A673 (cell line): Measurements from ENCODE around the gene DHRS3. TPM values are rescaled to one million over a fixed set of nuclear protein-coding genes. Genes with fewer than 3 reads are reported as not detected.

Experiments
- BruUV-seq: library from RNA; stranded (reverse); fragments of 400-500 nt; replicated peaks from 2 replicates; lab custom pipeline; 2021; lab: Mats Ljungman, UMichigan
- CTCF ChIA-PET: fragments of 300-600 bp; sonication (Branson Sonifier 250); formaldehyde crosslinking; loops from one replicate; lab custom pipeline; 2022; ENCODE audit warnings: antibody characterized with exemption; lab: Charles Lee
- POLR2A ChIA-PET: fragments of 300-600 bp; sonication (Branson Sonifier 250); formaldehyde crosslinking; loops from one replicate; lab custom pipeline; 2022; ENCODE audit warnings: antibody characterized with exemption; ENCODE audit not compliant: low non-redundant PET; lab: Charles Lee
- DNase-seq: peaks from one replicate; pipeline ENCODE4 v3.0.0-alpha.2; 2015; ENCODE audit warnings: low spot score
- H3K27ac ChIP-seq: fragments of 200-600 bp; sonication (generic); 2 replicates; pipeline ENCODE4 v1.5.1; 2016; ENCODE audit warnings: mixed run types, low read depth, mild to moderate bottlenecking, mixed read lengths, antibody characterized with exemption, low read length; ENCODE audit not compliant: poor library complexity, severe bottlenecking
- H3K27me3 ChIP-seq: fragments of 200-600 bp; sonication (generic); replicated peaks from 2 replicates; pipeline ENCODE4 v1.6.1; 2017; ENCODE audit warnings: mixed run types, low read depth, mild to moderate bottlenecking, mixed read lengths, antibody characterized with exemption, low read length; ENCODE audit not compliant: insufficient read depth, poor library complexity
- H3K36me3 ChIP-seq: fragments of 200-600 bp; sonication (generic); 2 replicates; pipeline ENCODE4 v1.6.1; 2016; ENCODE audit warnings: mixed run types, mild to moderate bottlenecking, mixed read lengths, antibody characterized with exemption, low read length; ENCODE audit not compliant: insufficient read depth, poor library complexity, severe bottlenecking
- H3K4me1 ChIP-seq: fragments of 200-600 bp; sonication (generic); 2 replicates; pipeline ENCODE4 v1.6.1; 2017; ENCODE audit warnings: mixed run types, mild to moderate bottlenecking, mixed read lengths, antibody characterized with exemption, low read length; ENCODE audit not compliant: insufficient read depth, poor library complexity, severe bottlenecking
- H3K4me3 ChIP-seq: fragments of 200-600 bp; sonication (generic); 2 replicates; pipeline ENCODE4 v1.5.1; 2016; ENCODE audit warnings: low read depth, mixed run types, mild to moderate bottlenecking, mixed read lengths, low read length; ENCODE audit not compliant: poor library complexity, severe bottlenecking
- H3K9me3 ChIP-seq: fragments of 200-600 bp; sonication (generic); 2 replicates; pipeline ENCODE4 v1.6.1; 2016; ENCODE audit warnings: mixed run types, low read depth, mild to moderate bottlenecking, mixed read lengths, antibody characterized with exemption, low read length; ENCODE audit not compliant: poor library complexity, severe bottlenecking
- CTCF ChIP-seq: fragments of 300-800, 200-600 bp; sonication (generic); conservative IDR thresholded peaks from 2 replicates; pipeline ENCODE4 v1.5.1; 2017; ENCODE audit warnings: low read depth, mild to moderate bottlenecking, antibody characterized with exemption, low read length, moderate library complexity, mixed read lengths
- EZH2 ChIP-seq: fragments of 200-600 bp; sonication (generic); IDR thresholded peaks from 2 replicates; pipeline ENCODE4 v1.6.1; 2017; ENCODE audit warnings: borderline replicate concordance, low read depth, mild to moderate bottlenecking, mixed read lengths, antibody characterized with exemption, low read length; ENCODE audit not compliant: poor library complexity, severe bottlenecking
- intact Hi-C: fragments of 100-400 bp; cut with micrococcal nuclease; formaldehyde crosslinking; loops from one replicate; pipeline ENCODE4 v1.10.0; 2022; ENCODE audit not compliant: unreplicated experiment
- total RNA-seq: library from RNA; stranded (reverse); gene quantifications from 2 replicates; pipeline ENCODE4 v1.2.3, GENCODE V29; 2021

DHRS3 gene
- total RNA-seq, 1 experiment from 2014 or later: 2.4 TPM

DNA sequence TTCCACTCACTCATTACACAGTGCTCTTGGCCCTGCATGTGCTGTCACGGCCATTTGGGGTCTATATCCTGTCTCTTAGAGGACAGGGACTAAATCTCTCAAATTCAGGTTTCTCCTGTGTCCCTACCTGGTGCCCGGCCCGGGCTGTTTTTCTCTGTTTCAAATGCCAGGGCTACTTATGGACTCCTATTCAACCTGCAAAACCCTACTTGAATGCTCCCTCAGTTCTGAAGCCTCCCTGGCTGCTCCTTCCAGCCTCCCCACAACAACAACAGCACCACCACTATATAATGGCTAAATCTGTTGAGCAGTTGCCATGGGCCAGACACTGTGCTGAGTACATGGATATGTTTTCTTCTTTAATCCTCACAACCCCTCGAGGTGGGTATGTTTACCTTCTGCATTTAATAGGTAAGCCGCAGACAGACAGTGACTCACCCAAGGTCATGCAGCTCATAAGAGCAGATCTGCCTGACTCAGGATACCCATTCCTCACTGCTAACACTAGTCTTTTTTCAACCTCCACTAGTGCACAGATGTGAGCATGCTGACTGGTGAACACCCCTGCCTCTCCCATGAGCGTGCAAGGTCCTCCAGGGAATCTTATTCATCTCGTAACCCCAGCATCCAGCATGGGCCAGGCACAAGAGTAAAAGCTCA, 29.9 kb downstream of the DHRS3 start:
- TF ChIP-seq EZH2 (no peak), CTCF (no peak)
- no peak for DNase-seq
- no peaks in the 10 kb centered on the region for H3K27me3 ChIP-seq
- H3K9me3 ChIP-seq: no peaks in the 10 kb centered on the region
- intact Hi-C loops: no loop called here
- ChIA-PET CTCF (no interaction called here), POLR2A (no interaction called here)
- H3K36me3 ChIP-seq: no peaks in the 10 kb centered on the region
- BruUV-seq: no TSS peak
- no peak overlapping the region for H3K4me3 ChIP-seq
- H3K4me1 ChIP-seq: no peaks in the 10 kb centered on the region
- no peak overlapping the region for H3K27ac ChIP-seq

- Histone ChIP-seq H3K27me3 (no peaks in the 10 kb centered on the region), H3K4me3 (no peak overlapping the region), H3K4me1 (no peaks in the 10 kb centered on the region), H3K36me3 (no peaks in the 10 kb centered on the region), H3K27ac (no peak overlapping the region), H3K9me3 (no peaks in the 10 kb centered on the region)
- DNase-seq: no peak
- ChIA-PET POLR2A (no interaction called here), CTCF (interaction anchor here (0.6 kb wide), 1 partner anchor 453 kb away, joined by 6 read pairs; no protein-coding TSS in a partner anchor)
- intact Hi-C loops: no loop called here
- BruUV-seq: no TSS peak
- TF ChIP-seq CTCF: no peak
- TF ChIP-seq EZH2: no peak
Measured at GRCh38 chr1:12585951-12586942, 31.8 kb downstream of the DHRS3 start.

- H3K36me3 ChIP-seq: no peaks in the 10 kb centered on the region
- no peak for TF ChIP-seq CTCF
- TF ChIP-seq EZH2: no peak
- H3K4me1 ChIP-seq: no peaks in the 10 kb centered on the region
- no peak for DNase-seq
- ChIA-PET CTCF (no interaction called here), POLR2A (no interaction called here)
- H3K27ac ChIP-seq: no peak overlapping the region
- H3K27me3 ChIP-seq: no peaks in the 10 kb centered on the region
- no TSS peak for BruUV-seq
- H3K4me3 ChIP-seq: no peak overlapping the region
- intact Hi-C loops: no loop called here
- no peaks in the 10 kb centered on the region for H3K9me3 ChIP-seq
Measured at GRCh38 chr1:12585536-12585935, 32.5 kb downstream of the DHRS3 start.
